HuH-7 (cell line): Measurements from ENCODE around the gene PHF3.

Experiments used
- DNase-seq: peaks from one replicate; pipeline ENCODE4 v3.0.0; 2011; ENCODE audit warnings: low spot score

Gene PHF3, protein sequence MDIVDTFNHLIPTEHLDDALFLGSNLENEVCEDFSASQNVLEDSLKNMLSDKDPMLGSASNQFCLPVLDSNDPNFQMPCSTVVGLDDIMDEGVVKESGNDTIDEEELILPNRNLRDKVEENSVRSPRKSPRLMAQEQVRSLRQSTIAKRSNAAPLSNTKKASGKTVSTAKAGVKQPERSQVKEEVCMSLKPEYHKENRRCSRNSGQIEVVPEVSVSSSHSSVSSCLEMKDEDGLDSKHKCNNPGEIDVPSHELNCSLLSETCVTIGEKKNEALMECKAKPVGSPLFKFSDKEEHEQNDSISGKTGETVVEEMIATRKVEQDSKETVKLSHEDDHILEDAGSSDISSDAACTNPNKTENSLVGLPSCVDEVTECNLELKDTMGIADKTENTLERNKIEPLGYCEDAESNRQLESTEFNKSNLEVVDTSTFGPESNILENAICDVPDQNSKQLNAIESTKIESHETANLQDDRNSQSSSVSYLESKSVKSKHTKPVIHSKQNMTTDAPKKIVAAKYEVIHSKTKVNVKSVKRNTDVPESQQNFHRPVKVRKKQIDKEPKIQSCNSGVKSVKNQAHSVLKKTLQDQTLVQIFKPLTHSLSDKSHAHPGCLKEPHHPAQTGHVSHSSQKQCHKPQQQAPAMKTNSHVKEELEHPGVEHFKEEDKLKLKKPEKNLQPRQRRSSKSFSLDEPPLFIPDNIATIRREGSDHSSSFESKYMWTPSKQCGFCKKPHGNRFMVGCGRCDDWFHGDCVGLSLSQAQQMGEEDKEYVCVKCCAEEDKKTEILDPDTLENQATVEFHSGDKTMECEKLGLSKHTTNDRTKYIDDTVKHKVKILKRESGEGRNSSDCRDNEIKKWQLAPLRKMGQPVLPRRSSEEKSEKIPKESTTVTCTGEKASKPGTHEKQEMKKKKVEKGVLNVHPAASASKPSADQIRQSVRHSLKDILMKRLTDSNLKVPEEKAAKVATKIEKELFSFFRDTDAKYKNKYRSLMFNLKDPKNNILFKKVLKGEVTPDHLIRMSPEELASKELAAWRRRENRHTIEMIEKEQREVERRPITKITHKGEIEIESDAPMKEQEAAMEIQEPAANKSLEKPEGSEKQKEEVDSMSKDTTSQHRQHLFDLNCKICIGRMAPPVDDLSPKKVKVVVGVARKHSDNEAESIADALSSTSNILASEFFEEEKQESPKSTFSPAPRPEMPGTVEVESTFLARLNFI (N-terminal part only)

DNA sequence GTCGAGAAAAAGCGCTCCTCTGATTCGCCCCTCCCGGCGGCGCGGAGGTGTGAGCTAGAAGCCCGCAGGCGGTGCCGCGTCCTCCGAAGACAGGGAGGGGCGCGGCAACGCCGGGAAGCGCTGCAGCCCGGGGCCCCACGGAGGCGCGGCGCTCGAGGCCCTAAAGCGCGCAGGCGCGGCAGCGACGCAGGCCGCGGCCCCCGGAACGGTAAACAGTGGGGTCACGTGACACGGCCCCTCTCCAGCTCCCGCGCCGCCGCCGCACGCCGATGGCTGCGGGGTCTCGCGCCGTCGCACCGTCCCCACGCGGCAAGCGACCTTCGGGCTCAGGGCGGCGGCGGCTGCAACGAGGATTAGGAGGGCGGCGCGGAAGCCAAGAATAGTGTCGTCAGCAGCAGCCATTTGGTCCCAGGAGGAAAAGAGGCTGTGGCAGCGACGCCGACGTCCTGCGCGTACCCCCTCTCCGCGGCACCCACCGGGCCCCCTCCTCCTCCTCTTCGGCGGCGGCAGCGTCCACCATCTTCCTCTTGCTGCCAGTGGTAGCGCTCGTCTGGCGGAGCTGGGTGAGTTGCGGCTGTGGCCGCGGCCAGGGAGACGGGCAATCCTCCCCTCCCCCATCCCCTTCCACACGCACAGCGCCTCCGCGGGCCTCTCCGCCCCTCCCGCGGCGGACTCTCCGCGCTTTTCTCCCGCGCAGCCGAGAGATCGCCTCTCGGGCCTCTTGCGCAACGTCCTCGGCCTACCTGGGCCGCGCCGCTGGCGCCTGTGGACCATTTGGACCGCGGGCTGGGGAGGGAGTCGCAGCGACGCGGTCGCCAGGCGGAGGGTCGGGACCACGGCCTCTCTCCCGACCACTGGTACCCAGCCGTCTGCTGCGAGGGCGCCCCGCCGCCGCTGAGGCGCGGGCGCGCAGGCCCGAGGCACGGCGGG lies at the start of gene PHF3:
PHF3 (plus strand) TSS at position 215 of the 930 bp plus-strand sequence. CDS start 10,750 bp downstream, outside the sequence.
- peak; percentile 90 for DNase-seq

GRCh38 chr6:63589952-63590411 lies 45.6 kb upstream of the PHF3 start:
- DNase-seq: no peak

DNA sequence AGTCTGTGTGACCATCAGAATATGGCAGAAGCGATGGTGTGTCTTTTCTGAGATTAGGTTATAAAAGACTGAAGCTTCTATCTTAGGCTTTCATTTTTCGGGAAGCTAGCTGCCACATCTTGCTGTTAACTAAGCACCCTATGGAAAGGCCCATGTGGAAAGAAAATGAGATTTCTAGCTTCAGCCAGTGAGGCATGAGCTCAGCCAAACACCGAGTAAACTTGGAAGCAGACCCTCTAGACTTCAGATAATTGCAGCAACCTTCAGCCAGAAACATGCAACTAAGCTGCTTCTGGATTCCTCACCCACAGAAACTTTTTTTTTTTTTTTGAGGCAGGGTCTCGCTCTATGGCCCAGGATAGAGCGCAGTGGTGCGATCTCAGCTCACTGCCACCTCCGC lies 42.7 kb upstream of the PHF3 start:
- DNase-seq: no peak

DNA sequence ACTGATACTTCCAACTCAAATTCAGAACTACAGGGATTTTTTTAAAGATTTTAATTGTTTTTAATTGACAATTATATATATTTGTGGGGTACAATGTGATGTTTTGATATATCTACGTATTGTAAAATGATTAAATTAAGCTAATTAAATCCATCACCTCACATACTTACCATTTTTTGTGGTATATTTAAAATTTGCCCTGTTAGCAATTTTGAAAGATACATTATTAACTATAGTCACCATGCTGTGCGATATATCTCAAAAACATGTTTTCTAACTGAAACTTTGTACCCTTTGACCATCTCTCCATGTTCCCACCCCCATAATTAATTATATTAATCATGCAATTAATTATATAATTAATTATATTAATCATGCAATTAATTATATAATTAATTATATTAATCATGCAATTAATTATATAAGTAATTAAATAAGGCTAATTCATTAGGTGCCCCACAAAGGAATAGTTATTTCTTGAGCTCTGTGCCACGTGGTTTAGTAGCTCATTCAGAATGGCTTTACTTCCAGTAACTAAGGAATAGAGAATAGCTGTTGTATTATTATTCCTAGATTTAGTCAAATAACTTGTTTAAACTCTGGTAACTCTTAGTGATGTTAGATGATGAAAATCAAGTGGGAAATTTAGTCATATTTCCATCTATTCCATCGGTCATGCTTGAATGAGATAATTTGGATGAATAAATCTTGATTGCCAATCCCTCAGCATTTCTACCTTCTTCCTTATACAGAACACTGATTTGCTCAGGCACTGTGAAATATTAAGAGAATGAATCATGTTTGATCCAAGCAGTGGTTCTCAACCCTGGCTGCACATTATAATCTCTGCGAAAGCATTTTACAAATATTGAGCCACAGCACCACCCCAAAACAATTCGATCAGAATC lies 38.2 kb upstream of the PHF3 start:
- no peak for DNase-seq

- DNase-seq: peak; percentile 83
Measured at GRCh38 chr6:63598049-63599036, 37.3 kb upstream of the PHF3 start.

GRCh38 chr6:63599243-63599642 lies 36.4 kb upstream of the PHF3 start:
- no peak for DNase-seq

GRCh38 chr6:63600136-63600535 lies 35.5 kb upstream of the PHF3 start:
- no peak for DNase-seq

DNA sequence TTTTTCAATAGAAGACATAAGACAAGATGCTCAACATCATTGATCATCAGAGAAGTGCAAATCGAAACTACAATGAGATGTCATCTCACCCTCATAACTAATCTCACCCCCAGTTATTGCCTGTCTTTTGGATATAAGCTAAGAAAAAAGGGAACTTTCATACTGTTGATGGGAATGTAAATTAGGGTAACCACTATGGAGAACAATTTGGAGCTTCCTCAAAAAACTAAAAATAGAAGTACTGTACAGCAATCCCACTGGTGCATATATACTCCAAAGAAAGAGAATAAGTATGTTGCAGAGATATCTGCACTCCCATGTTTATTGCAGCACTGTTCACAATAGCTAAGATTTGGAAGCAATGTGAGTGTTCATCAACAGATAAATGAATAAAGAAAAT lies 26.4 kb upstream of the PHF3 start:
- DNase-seq: no peak

GRCh38 chr6:63610944-63611343 lies 24.7 kb upstream of the PHF3 start:
- no peak for DNase-seq

- DNase-seq: no peak
Measured at GRCh38 chr6:63611560-63611959, 24.0 kb upstream of the PHF3 start.

DNA sequence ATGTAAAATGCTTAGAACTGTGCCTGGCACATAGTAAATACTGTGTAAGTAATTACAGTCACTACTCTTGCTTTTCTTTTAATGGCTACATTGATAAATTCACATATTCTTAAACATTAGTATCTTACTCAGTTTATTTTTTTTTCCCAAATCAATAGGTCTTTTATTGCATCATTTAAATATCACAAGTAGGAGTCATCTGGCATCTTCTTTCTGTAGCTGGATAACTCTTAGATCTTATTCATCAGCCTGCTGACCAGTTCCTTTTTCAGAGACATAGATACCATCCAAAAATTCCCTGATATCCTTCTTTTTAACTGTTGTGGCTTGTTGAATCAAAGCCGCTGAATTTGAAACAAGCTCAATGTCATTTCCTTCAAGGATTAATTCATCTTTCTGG lies 20.0 kb upstream of the PHF3 start:
- DNase-seq: no peak

DNA sequence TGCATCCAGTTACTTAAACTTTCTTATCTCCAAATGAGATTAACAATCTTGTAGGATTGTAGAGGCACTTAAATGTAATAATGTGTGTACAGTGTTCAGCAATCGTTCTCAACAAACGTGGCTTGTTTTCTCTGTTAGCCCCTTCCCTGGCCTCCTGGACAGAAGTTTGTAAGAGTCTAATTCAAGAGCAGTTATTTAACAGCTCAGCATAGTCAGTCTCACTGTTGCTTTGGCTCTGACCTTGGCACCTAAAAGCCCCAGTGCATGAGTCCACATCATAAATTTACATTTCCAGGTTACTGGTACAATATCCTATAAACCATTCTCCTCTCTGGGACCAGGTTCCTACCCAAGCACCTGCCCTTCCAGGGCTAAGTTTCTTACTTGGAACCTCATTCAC lies 11.5 kb upstream of the PHF3 start:
- no peak for DNase-seq

DNA sequence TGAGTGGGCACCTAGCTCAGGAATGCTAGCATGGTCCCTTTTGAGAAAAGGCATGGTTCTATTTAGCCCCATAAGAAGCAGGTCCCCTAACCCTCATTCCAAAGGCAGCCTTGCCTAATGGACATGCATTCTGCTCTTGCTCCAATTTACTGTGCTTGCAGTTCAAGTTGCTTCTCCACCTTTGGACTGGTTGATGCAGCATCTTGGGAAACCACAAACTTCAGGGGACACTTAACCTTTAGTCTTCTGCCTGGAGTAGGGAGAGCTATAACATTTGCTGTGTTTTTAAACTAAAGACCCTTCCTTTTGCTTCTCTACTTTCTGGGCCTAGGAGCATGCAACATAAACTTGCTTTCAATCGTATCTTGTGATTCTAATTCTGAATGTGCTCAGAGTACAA lies 5.1 kb upstream of the PHF3 start:
- no peak for DNase-seq

- DNase-seq: no peak
Measured at GRCh38 chr6:63634630-63635029, 972 bp upstream of the PHF3 start.

GRCh38 chr6:63635215-63635587 lies 401 bp upstream of the PHF3 start:
- DNase-seq: peak; percentile 27

GRCh38 chr6:63636518-63637021 lies 968 bp downstream of the PHF3 start:
- peak; percentile 25 for DNase-seq

- DNase-seq: no peak
Measured at GRCh38 chr6:63637865-63638445, 2.4 kb downstream of the PHF3 start.

GRCh38 chr6:63640062-63640461 lies 4.5 kb downstream of the PHF3 start:
- no peak for DNase-seq
